Spleen (tissue), 7 donors: ENCODE data around the gene B9D1.

ENCODE experiments used
- POLR2A ChIP-seq, 3 donors: fragments of 450-650 bp; IDR thresholded peaks; one replicate each; pipeline ENCODE4 v1.5.1; 2017; ENCODE audit warnings: antibody characterized with exemption in 3 of 3, mild to moderate bottlenecking in 1 of 3
- POLR2AphosphoS5 ChIP-seq, 3 donors: sonication (generic); formaldehyde crosslinking; IDR thresholded peaks; one replicate each; pipeline ENCODE4 v1.5.1; 2017; ENCODE audit warnings: antibody characterized with exemption in 3 of 3
- TF ChIP-seq, protein P1 (sequence below), 11 experiments: fragments of 200-600 bp in 7 of 11; fragments of 450-650 bp in 4 of 11; sonication (generic) in 4 of 11; IDR thresholded peaks in 8 of 11; conservative IDR thresholded peaks in 3 of 11; 1 replicate in 7 of 11; 2 replicates in 4 of 11; pipeline versions ENCODE4 v1.4.0 to v1.8.0; 2016 to 2021; ENCODE audit warnings: antibody characterized with exemption in 11 of 11, inconsistent platforms in 4 of 11, mild to moderate bottlenecking in 1 of 11
- donor health status: DM: no; HTN: no; CAD: no; lungs with moderate emphysema.
- donor health status: DM: no; HTN: no; CAD: no.
- donor health status: DM: no; HTN: no; CAD: no.

DNA sequence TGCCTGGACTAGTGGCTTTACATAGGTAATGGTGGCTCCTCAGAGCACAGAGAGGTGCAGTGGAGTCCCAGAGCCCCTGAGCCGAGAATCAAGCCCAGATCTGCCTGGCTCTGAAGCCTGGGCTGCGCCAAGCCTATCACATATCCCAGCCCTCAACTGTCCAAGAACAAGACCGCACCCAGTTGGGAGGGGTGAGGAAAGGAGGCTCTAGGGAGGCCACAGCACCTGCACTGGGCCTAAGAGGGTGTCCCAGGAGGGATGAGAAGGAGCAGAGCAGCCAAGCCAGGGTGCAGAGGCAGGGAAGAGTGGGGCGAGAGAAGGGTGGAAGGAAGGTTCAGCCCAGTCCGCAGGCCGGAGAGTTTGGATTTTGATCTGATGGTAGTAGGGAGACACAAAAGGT is 47.6 kb upstream of the B9D1 start:
- TF ChIP-seq, protein P1, sequence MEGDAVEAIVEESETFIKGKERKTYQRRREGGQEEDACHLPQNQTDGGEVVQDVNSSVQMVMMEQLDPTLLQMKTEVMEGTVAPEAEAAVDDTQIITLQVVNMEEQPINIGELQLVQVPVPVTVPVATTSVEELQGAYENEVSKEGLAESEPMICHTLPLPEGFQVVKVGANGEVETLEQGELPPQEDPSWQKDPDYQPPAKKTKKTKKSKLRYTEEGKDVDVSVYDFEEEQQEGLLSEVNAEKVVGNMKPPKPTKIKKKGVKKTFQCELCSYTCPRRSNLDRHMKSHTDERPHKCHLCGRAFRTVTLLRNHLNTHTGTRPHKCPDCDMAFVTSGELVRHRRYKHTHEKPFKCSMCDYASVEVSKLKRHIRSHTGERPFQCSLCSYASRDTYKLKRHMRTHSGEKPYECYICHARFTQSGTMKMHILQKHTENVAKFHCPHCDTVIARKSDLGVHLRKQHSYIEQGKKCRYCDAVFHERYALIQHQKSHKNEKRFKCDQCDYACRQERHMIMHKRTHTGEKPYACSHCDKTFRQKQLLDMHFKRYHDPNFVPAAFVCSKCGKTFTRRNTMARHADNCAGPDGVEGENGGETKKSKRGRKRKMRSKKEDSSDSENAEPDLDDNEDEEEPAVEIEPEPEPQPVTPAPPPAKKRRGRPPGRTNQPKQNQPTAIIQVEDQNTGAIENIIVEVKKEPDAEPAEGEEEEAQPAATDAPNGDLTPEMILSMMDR (IDR thresholded peaks at IDR 0.05 in 8 of 11, conservative IDR thresholded peaks at IDR 0.05 in 3 of 11), result no peak
- TF ChIP-seq POLR2A (IDR thresholded peaks at IDR 0.05), result no peak
- TF ChIP-seq POLR2AphosphoS5 (IDR thresholded peaks at IDR 0.05), result no peak
